Fibroblast of lung (primary cell): ENCODE data around the gene STIMATE. TPM values are rescaled to one million over a fixed set of nuclear protein-coding genes. Genes with fewer than 3 reads are reported as not detected.

Experiments
- DNase-seq, 2 donors: peaks; one replicate each; pipeline versions ENCODE4 v3.0.0 to v3.0.0-alpha.2; 2010; ENCODE audit warnings: low read depth in 2 of 2
- H2AFZ ChIP-seq: 2 replicates; pipeline ENCODE4 v1.5.1; 2012; ENCODE audit warnings: low read length, control low read depth, inconsistent platforms
- H3K27ac ChIP-seq: 2 replicates; pipeline ENCODE4 v1.5.1; 2011; ENCODE audit warnings: low read length, control low read depth; ENCODE audit not compliant: insufficient read depth
- H3K27me3 ChIP-seq: 2 replicates; pipeline ENCODE4 v1.5.1; 2011; ENCODE audit warnings: mild to moderate bottlenecking, low read length; ENCODE audit not compliant: control insufficient read depth, insufficient read depth
- H3K36me3 ChIP-seq: 2 replicates; pipeline ENCODE4 v1.5.1; 2011; ENCODE audit warnings: low read length; ENCODE audit not compliant: control insufficient read depth, insufficient read depth
- H3K4me1 ChIP-seq: 2 replicates; pipeline ENCODE4 v1.5.1; 2011; ENCODE audit warnings: low read length; ENCODE audit not compliant: control insufficient read depth, insufficient read depth; ENCODE audit errors: extremely low read depth
- H3K4me2 ChIP-seq: 2 replicates; pipeline ENCODE4 v1.5.1; 2011; ENCODE audit warnings: low read length, control low read depth; ENCODE audit not compliant: insufficient read depth; ENCODE audit errors: extremely low read depth
- H3K4me3 ChIP-seq, 4 experiments: fragments of 200-600 bp in 1 of 4; sonication (generic) in 1 of 4; replicated peaks in 1 of 4; 2 replicates each; pipeline ENCODE4 v1.5.1; 2011 to 2016; ENCODE audit warnings: low read length in 4 of 4, low read depth in 3 of 4, mild to moderate bottlenecking in 3 of 4, control low read depth in 2 of 4, inconsistent platforms in 1 of 4, mixed read lengths in 1 of 4; ENCODE audit not compliant: insufficient read depth in 1 of 4; ENCODE audit errors: control extremely low read depth in 1 of 4
- H3K79me2 ChIP-seq: 2 replicates; pipeline ENCODE4 v1.5.1; 2012; ENCODE audit warnings: mild to moderate bottlenecking, low read length, inconsistent platforms; ENCODE audit not compliant: control insufficient read depth, insufficient read depth
- H3K9ac ChIP-seq: 2 replicates; pipeline ENCODE4 v1.5.1; 2011; ENCODE audit warnings: mild to moderate bottlenecking, low read length, control low read depth; ENCODE audit not compliant: insufficient read depth
- H3K9me3 ChIP-seq: 2 replicates; pipeline ENCODE4 v1.5.1; 2012; ENCODE audit warnings: low read depth, low read length; ENCODE audit not compliant: control insufficient read depth, insufficient read depth
- H4K20me1 ChIP-seq: 2 replicates; pipeline ENCODE4 v1.5.1; 2011; ENCODE audit warnings: low read length; ENCODE audit not compliant: control insufficient read depth, insufficient read depth; ENCODE audit errors: extremely low read depth
- CTCF ChIP-seq, 2 donors: IDR thresholded peaks in 1 of 2; conservative IDR thresholded peaks in 1 of 2; 1 replicate in 1 of 2; 2 replicates in 1 of 2; pipeline ENCODE4 v1.5.1; 2011 to 2012; ENCODE audit warnings: low read length in 2 of 2, control low read depth in 1 of 2, inconsistent platforms in 1 of 2, low read depth in 1 of 2, mild to moderate bottlenecking in 1 of 2
- EZH2 ChIP-seq: IDR thresholded peaks from 2 replicates; pipeline ENCODE4 v1.5.1; 2012; ENCODE audit warnings: low read length, control low read depth, mild to moderate bottlenecking; ENCODE audit errors: missing control alignments
- polyA plus RNA-seq, 2 donors: library from polyadenylated mRNA; depleted of rRNA in 1 of 2; stranded (reverse) in 1 of 2; unstranded in 1 of 2; fragments of >200 nt; gene quantifications; 2 replicates each; pipeline ENCODE4 v1.2.1, GENCODE V29; 2011 to 2012; ENCODE audit warnings: missing spikeins in 1 of 2
- total RNA-seq: library from RNA; depleted of rRNA; stranded (reverse); fragments of >200 nt; gene quantifications from 2 replicates; pipeline ENCODE4 v1.2.1, GENCODE V29; 2014

The STIMATE gene
- total and polyA plus RNA-seq, 2 donors (not counting 1 experiment from before 2014, with no cell fraction given): 11.6 to 13.0 TPM

GRCh38 chr3:52798376-52798977 lies 98.9 kb downstream of the STIMATE start:
- H3K4me3 ChIP-seq: no peak overlapping the region
- no peaks in the 10 kb centered on the region for H3K9me3 ChIP-seq
- H3K79me2 ChIP-seq: no peaks in the 10 kb centered on the region
- no peaks in the 10 kb centered on the region for H3K27me3 ChIP-seq
- H3K4me2 ChIP-seq: no peak overlapping the region
- H3K36me3 ChIP-seq: no peaks in the 10 kb centered on the region
- H3K4me1 ChIP-seq: no peaks in the 10 kb centered on the region
- H4K20me1 ChIP-seq: no peaks in the 10 kb centered on the region
- no peak overlapping the region for H3K27ac ChIP-seq
- H3K9ac ChIP-seq: no peak overlapping the region
- peak in 1 of 2 donors; percentile 54 for DNase-seq
- TF ChIP-seq EZH2: no peak
- no peak for TF ChIP-seq CTCF (conservative IDR thresholded peaks at IDR 0.05 in 1 of 2, IDR thresholded peaks at IDR 0.05 in 1 of 2; ENCODE audit: low read depth in 1 of 2, low read length in 2 of 2)
- H2AFZ ChIP-seq: no peak overlapping the region

- no peak overlapping the region for H2AFZ ChIP-seq
- no peaks in the 10 kb centered on the region for H3K9me3 ChIP-seq
- no peak overlapping the region for H3K27ac ChIP-seq
- H3K79me2 ChIP-seq: no peaks in the 10 kb centered on the region
- no peaks in the 10 kb centered on the region for H3K4me1 ChIP-seq
- no peak overlapping the region for H3K9ac ChIP-seq
- H3K36me3 ChIP-seq: no peaks in the 10 kb centered on the region
- peaks cover 2% of the 10 kb centered on the region for H3K27me3 ChIP-seq
- H4K20me1 ChIP-seq: no peaks in the 10 kb centered on the region
- TF ChIP-seq EZH2: no peak
- no peak for TF ChIP-seq CTCF (conservative IDR thresholded peaks at IDR 0.05 in 1 of 2, IDR thresholded peaks at IDR 0.05 in 1 of 2; ENCODE audit: low read depth in 1 of 2, low read length in 2 of 2)
- H3K4me2 ChIP-seq: no peak overlapping the region
- no peak overlapping the region for H3K4me3 ChIP-seq
- DNase-seq: no peak
These were observed 100.9 kb downstream of the STIMATE start for GRCh38 chr3:52796411-52796810.

- Histone ChIP-seq H3K4me2 (no peak overlapping the region), H2AFZ (no peak overlapping the region), H4K20me1 (no peaks in the 10 kb centered on the region), H3K9ac (no peak overlapping the region), H3K4me3 (no peak overlapping the region), H3K9me3 (no peaks in the 10 kb centered on the region), H3K27ac (no peak overlapping the region), H3K27me3 (peaks cover 3% of the 10 kb centered on the region), H3K36me3 (no peaks in the 10 kb centered on the region), H3K79me2 (no peaks in the 10 kb centered on the region), H3K4me1 (no peaks in the 10 kb centered on the region)
- DNase-seq: no peak
- TF ChIP-seq CTCF (conservative IDR thresholded peaks at IDR 0.05 in 1 of 2, IDR thresholded peaks at IDR 0.05 in 1 of 2; ENCODE audit: low read depth in 1 of 2, low read length in 2 of 2) (no peak), EZH2 (no peak)
These were observed 101.9 kb downstream of the STIMATE start for GRCh38 chr3:52795298-52795900.
